HCT116 (cell line): ENCODE measurements around the gene EGF.

Experiments used
- CEBPB ChIP-seq: IDR thresholded peaks from 2 replicates; pipeline ENCODE4 v1.6.1; 2012; ENCODE audit warnings: low read depth
- CTCF ChIP-seq, 3 experiments: fragments of 200-600 bp in 1 of 3; sonication (generic) in 1 of 3; IDR thresholded peaks in 2 of 3; conservative IDR thresholded peaks in 1 of 3; 2 replicates each; pipeline ENCODE4 v1.5.1; 2012 to 2017; ENCODE audit warnings: low read depth in 2 of 3, low read length in 2 of 3, antibody characterized with exemption in 1 of 3, borderline replicate concordance in 1 of 3, control low read depth in 1 of 3, mild to moderate bottlenecking in 1 of 3, mixed read lengths in 1 of 3, mixed run types in 1 of 3, moderate library complexity in 1 of 3; ENCODE audit not compliant: insufficient read depth in 1 of 3
- EGR1 ChIP-seq: IDR thresholded peaks from 2 replicates; pipeline ENCODE4 v1.6.1; 2012; ENCODE audit warnings: low read depth
- POLR2A ChIP-seq: IDR thresholded peaks from 2 replicates; pipeline ENCODE4 v1.7.0; 2011; ENCODE audit warnings: borderline replicate concordance; ENCODE audit not compliant: insufficient read depth, insufficient read length; ENCODE audit errors: extremely low read depth
- REST ChIP-seq: IDR thresholded peaks from 2 replicates; pipeline ENCODE4 v1.6.1; 2012; ENCODE audit warnings: low read depth
- TCF7L2 ChIP-seq: IDR thresholded peaks from 2 replicates; pipeline ENCODE4 v1.7.0; 2011; ENCODE audit warnings: borderline replicate concordance, inconsistent platforms; ENCODE audit not compliant: insufficient read depth, insufficient read length; ENCODE audit errors: extremely low read depth

DNA sequence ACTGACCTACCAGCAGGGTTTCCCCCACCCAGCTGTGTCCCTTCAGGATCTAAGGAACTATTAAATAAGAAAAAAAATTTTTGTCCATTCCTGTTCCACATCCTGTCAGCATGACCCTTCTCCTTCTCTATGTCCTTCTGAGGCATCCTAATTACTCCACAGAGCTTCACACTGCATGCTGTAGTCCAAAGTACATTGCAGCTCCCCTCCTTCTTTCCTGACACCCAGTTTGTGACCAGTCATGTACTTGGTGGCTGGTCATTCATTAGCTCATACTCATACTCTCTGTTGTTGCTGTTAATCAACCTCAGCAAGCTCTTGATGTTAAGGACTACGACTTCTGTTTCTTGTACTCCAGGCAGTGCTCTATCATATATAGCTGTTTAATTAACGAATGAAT lies 2.4 kb upstream of the EGF start:
- no peak for TF ChIP-seq CEBPB
- TF ChIP-seq REST: no peak
- no peak for TF ChIP-seq EGR1
- no peak for TF ChIP-seq POLR2A
- TF ChIP-seq CTCF (IDR thresholded peaks at IDR 0.05 in 2 of 3, conservative IDR thresholded peaks at IDR 0.05 in 1 of 3; ENCODE audit: borderline replicate concordance in 1 of 3, insufficient read depth in 1 of 3, low read depth in 2 of 3, low read length in 2 of 3): no peak
- no peak for TF ChIP-seq TCF7L2
